Lower leg skin (tissue), 3 donors: ENCODE measurements around the gene VWA1.

Experiments
- POLR2A ChIP-seq, 2 donors: fragments of 450-650 bp; IDR thresholded peaks; one replicate each; pipeline ENCODE4 v1.6.1; 2016 to 2017; ENCODE audit warnings: antibody characterized with exemption in 2 of 2, mild to moderate bottlenecking in 1 of 2, moderate library complexity in 1 of 2
- TF ChIP-seq, protein P1 (sequence below), 3 donors: fragments of 450-650 bp; IDR thresholded peaks; one replicate each; pipeline ENCODE4 v1.5.1; 2016; ENCODE audit warnings: antibody characterized with exemption in 3 of 3, mild to moderate bottlenecking in 3 of 3, moderate library complexity in 2 of 3

GRCh38 chr1:1487701-1488100, 52.2 kb downstream of the VWA1 start:
- TF ChIP-seq, protein P1, sequence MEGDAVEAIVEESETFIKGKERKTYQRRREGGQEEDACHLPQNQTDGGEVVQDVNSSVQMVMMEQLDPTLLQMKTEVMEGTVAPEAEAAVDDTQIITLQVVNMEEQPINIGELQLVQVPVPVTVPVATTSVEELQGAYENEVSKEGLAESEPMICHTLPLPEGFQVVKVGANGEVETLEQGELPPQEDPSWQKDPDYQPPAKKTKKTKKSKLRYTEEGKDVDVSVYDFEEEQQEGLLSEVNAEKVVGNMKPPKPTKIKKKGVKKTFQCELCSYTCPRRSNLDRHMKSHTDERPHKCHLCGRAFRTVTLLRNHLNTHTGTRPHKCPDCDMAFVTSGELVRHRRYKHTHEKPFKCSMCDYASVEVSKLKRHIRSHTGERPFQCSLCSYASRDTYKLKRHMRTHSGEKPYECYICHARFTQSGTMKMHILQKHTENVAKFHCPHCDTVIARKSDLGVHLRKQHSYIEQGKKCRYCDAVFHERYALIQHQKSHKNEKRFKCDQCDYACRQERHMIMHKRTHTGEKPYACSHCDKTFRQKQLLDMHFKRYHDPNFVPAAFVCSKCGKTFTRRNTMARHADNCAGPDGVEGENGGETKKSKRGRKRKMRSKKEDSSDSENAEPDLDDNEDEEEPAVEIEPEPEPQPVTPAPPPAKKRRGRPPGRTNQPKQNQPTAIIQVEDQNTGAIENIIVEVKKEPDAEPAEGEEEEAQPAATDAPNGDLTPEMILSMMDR (IDR thresholded peaks at IDR 0.05), result no peak
- TF ChIP-seq POLR2A (IDR thresholded peaks at IDR 0.05), result no peak
